Measurements from ENCODE around the gene PGM3.

PGM3 gene

GRCh38 chr6:83117802-83118201 lies 75.3 kb downstream of the PGM3 start:
- no peak for DNase-seq
